Measurements from ENCODE around the gene CNEP1R1.

The CNEP1R1 gene

GRCh38 chr16:50024684-50025536 lies at the start of gene CNEP1R1:
TSS of gene CNEP1R1 (plus strand) at chr16:50025225. CDS start at chr16:50025316, 91 bp downstream.
- peak; percentile 100 for TF ChIP-seq CTCF (IDR thresholded peaks at IDR 0.05; ENCODE audit: low read depth, low read length, missing control alignments)
- H3K4me3 ChIP-seq (ENCODE audit: low read depth, low read length) = peak within 1 kb of the TSS; percentile 86
- peak; percentile 90 for DNase-seq (ENCODE audit: low read depth)

GRCh38 chr16:49977427-49977826 lies 47.6 kb upstream of the CNEP1R1 start:
- no peak for TF ChIP-seq CTCF (IDR thresholded peaks at IDR 0.05; ENCODE audit: low read depth, low read length, missing control alignments)
- no peak for DNase-seq (ENCODE audit: low read depth)

GRCh38 chr16:49978569-49979326 lies 46.3 kb upstream of the CNEP1R1 start:
- TF ChIP-seq CTCF (IDR thresholded peaks at IDR 0.05; ENCODE audit: low read depth, low read length, missing control alignments) = no peak
- no peak overlapping the region for H3K4me3 ChIP-seq (ENCODE audit: low read depth, low read length)

More at GRCh38 chr16:49977427-49977826, 47.6 kb upstream of the CNEP1R1 start:
- no peak overlapping the region for H3K4me3 ChIP-seq (ENCODE audit: low read depth, low read length)

GRCh38 chr16:49980166-49980565 lies 44.9 kb upstream of the CNEP1R1 start:
- no peak for TF ChIP-seq CTCF (IDR thresholded peaks at IDR 0.05; ENCODE audit: low read depth, low read length, missing control alignments)
- H3K4me3 ChIP-seq (ENCODE audit: low read depth, low read length) = no peak overlapping the region
- no peak for DNase-seq (ENCODE audit: low read depth)

More at GRCh38 chr16:49978569-49979326, 46.3 kb upstream of the CNEP1R1 start:
- no peak for DNase-seq (ENCODE audit: low read depth)

- TF ChIP-seq CTCF (IDR thresholded peaks at IDR 0.05; ENCODE audit: low read depth, low read length, missing control alignments) = no peak
- DNase-seq (ENCODE audit: low read depth) = no peak
- no peak overlapping the region for H3K4me3 ChIP-seq (ENCODE audit: low read depth, low read length)
Observed at GRCh38 chr16:49986351-49987124, 38.5 kb upstream of the CNEP1R1 start.

- TF ChIP-seq CTCF (IDR thresholded peaks at IDR 0.05; ENCODE audit: low read depth, low read length, missing control alignments) = no peak
- DNase-seq (ENCODE audit: low read depth) = no peak
- H3K4me3 ChIP-seq (ENCODE audit: low read depth, low read length) = no peak overlapping the region
Observed at GRCh38 chr16:49987381-49987780, 37.6 kb upstream of the CNEP1R1 start.
